Activated naive CD4-positive, alpha-beta T cell treated with anti-CD3 and anti-CD28 coated beads for 36 hours (primary cell): Measurements from ENCODE around the gene SACS. TPM values are rescaled to one million over a fixed set of nuclear protein-coding genes. Genes with fewer than 3 reads are reported as not detected.
"Not testable (repeated sequence)": the region's sequence is repeated elsewhere in the genome, so short reads cannot be mapped to it uniquely, and the experiment has no call there.

ENCODE experiments used
- CTCF ChIA-PET: fragments of 350-600 bp; sonication (Branson Sonifier 250); formaldehyde crosslinking; loops from one replicate; lab custom pipeline; 2021; ENCODE audit warnings: antibody characterized with exemption; lab: Charles Lee
- DNase-seq: peaks from one replicate; pipeline ENCODE4 v3.0.0-alpha.2; 2020
- H3K27ac Mint-ChIP-seq: one replicate; pipeline ENCODE4 v1.8.0; 2021; ENCODE audit warnings: mild to moderate bottlenecking, mixed read lengths
- H3K27me3 Mint-ChIP-seq: one replicate; pipeline ENCODE4 v1.8.0; 2021; ENCODE audit warnings: low read depth, mixed read lengths
- H3K36me3 Mint-ChIP-seq: one replicate; pipeline ENCODE4 v1.8.0; 2021; ENCODE audit warnings: low read depth, mixed read lengths
- H3K4me1 Mint-ChIP-seq: one replicate; pipeline ENCODE4 v1.8.0; 2021; ENCODE audit warnings: low read depth, mixed read lengths
- H3K4me3 Mint-ChIP-seq: one replicate; pipeline ENCODE4 v1.8.0; 2021; ENCODE audit warnings: mild to moderate bottlenecking, moderate library complexity, mixed read lengths
- H3K9me3 Mint-ChIP-seq: one replicate; pipeline ENCODE4 v1.8.0; 2021; ENCODE audit warnings: mixed read lengths
- intact Hi-C: fragments of 100-400 bp; cut with micrococcal nuclease; formaldehyde crosslinking; loops from one replicate; pipeline ENCODE4 v1.15.1; 2023
- total RNA-seq, 2 experiments: library from RNA; stranded (reverse); gene quantifications; one replicate each; pipeline ENCODE4 v1.2.3, GENCODE V29; 2021

The SACS gene
- total RNA-seq, 2 experiments from 2014 or later: 26.1 to 30.8 TPM

GRCh38 chr13:23449398-23450162 lies 16.1 kb upstream of the SACS start:
- CTCF ChIA-PET: interaction anchor here (0.6 kb wide), 1 partner anchor 396 kb away, joined by 3 read pairs; no protein-coding TSS in a partner anchor
- Mint-ChIP-seq H3K9me3 (no peaks in the 10 kb centered on the region), H3K27ac (no peak overlapping the region), H3K4me3 (no peak overlapping the region), H3K36me3 (no peaks in the 10 kb centered on the region), H3K4me1 (peaks cover 2% of the 10 kb centered on the region), H3K27me3 (peaks cover 2% of the 10 kb centered on the region)
- DNase-seq: no peak
- intact Hi-C loops: no loop called here

GRCh38 chr13:23447927-23448326 lies 14.4 kb upstream of the SACS start:
- H3K4me1 Mint-ChIP-seq: peaks cover 2% of the 10 kb centered on the region
- no peak overlapping the region for H3K27ac Mint-ChIP-seq
- H3K4me3 Mint-ChIP-seq: no peak overlapping the region
- CTCF ChIA-PET: no interaction called here
- DNase-seq: no peak
- H3K27me3 Mint-ChIP-seq: no peaks in the 10 kb centered on the region
- no peaks in the 10 kb centered on the region for H3K9me3 Mint-ChIP-seq
- intact Hi-C loops: no loop called here
- no peaks in the 10 kb centered on the region for H3K36me3 Mint-ChIP-seq

GRCh38 chr13:23445794-23446193 lies 12.3 kb upstream of the SACS start:
- Mint-ChIP-seq H3K27me3 (no peaks in the 10 kb centered on the region), H3K4me3 (no peak overlapping the region), H3K36me3 (no peaks in the 10 kb centered on the region), H3K27ac (no peak overlapping the region), H3K9me3 (no peaks in the 10 kb centered on the region), H3K4me1 (peaks cover 2% of the 10 kb centered on the region)
- CTCF ChIA-PET: no interaction called here
- no peak for DNase-seq
- intact Hi-C loops: no loop called here

GRCh38 chr13:23443878-23444277 lies 10.4 kb upstream of the SACS start:
- Mint-ChIP-seq H3K27ac (no peak overlapping the region), H3K4me3 (no peak overlapping the region), H3K4me1 (no peaks in the 10 kb centered on the region), H3K9me3 (no peaks in the 10 kb centered on the region), H3K36me3 (no peaks in the 10 kb centered on the region), H3K27me3 (no peaks in the 10 kb centered on the region)
- DNase-seq: no peak
- CTCF ChIA-PET: interaction anchor here (0.9 kb wide), 1 partner anchor 11 kb away, joined by 4 read pairs; no protein-coding TSS in a partner anchor
- intact Hi-C loops: no loop called here

- no peaks in the 10 kb centered on the region for H3K4me1 Mint-ChIP-seq
- CTCF ChIA-PET: interaction anchor here (0.9 kb wide), 1 partner anchor 12 kb away, joined by 4 read pairs; no protein-coding TSS in a partner anchor
- no peak for DNase-seq
- no peaks in the 10 kb centered on the region for H3K27me3 Mint-ChIP-seq
- H3K36me3 Mint-ChIP-seq: no peaks in the 10 kb centered on the region
- no peaks in the 10 kb centered on the region for H3K9me3 Mint-ChIP-seq
- intact Hi-C loops: no loop called here
- no peak overlapping the region for H3K27ac Mint-ChIP-seq
- H3K4me3 Mint-ChIP-seq: no peak overlapping the region
These were observed 9.6 kb upstream of the SACS start for GRCh38 chr13:23443110-23443509.

GRCh38 chr13:23440821-23441618 lies 7.5 kb upstream of the SACS start:
- Mint-ChIP-seq H3K36me3 (no peaks in the 10 kb centered on the region), H3K27me3 (peaks cover 4% of the 10 kb centered on the region), H3K9me3 (no peaks in the 10 kb centered on the region), H3K4me3 (no peak overlapping the region), H3K27ac (no peak overlapping the region), H3K4me1 (no peaks in the 10 kb centered on the region)
- CTCF ChIA-PET: no interaction called here
- intact Hi-C loops: no loop called here
- DNase-seq: no peak

GRCh38 chr13:23440324-23440723 lies 6.8 kb upstream of the SACS start:
- H3K4me1 Mint-ChIP-seq, intact Hi-C loops, H3K27me3 Mint-ChIP-seq, H3K9me3 Mint-ChIP-seq, H3K27ac Mint-ChIP-seq, H3K4me3 Mint-ChIP-seq, DNase-seq, H3K36me3 Mint-ChIP-seq: not testable (repeated sequence)
- CTCF ChIA-PET: interaction anchor here (0.7 kb wide), 1 partner anchor 408 kb away, joined by 3 read pairs; no protein-coding TSS in a partner anchor

- CTCF ChIA-PET: no interaction called here
- H3K27me3 Mint-ChIP-seq: peaks cover 10% of the 10 kb centered on the region
- no peak for DNase-seq
- H3K9me3 Mint-ChIP-seq: no peaks in the 10 kb centered on the region
- intact Hi-C loops: no loop called here
- H3K36me3 Mint-ChIP-seq: no peaks in the 10 kb centered on the region
- H3K27ac Mint-ChIP-seq: no peak overlapping the region
- H3K4me3 Mint-ChIP-seq: no peak overlapping the region
- peaks cover 2% of the 10 kb centered on the region for H3K4me1 Mint-ChIP-seq
These were observed 4.4 kb upstream of the SACS start for GRCh38 chr13:23437916-23438315.

- intact Hi-C loops: no loop called here
- Mint-ChIP-seq H3K9me3 (no peaks in the 10 kb centered on the region), H3K36me3 (no peaks in the 10 kb centered on the region), H3K4me3 (no peak overlapping the region), H3K27ac (no peak overlapping the region), H3K4me1 (peaks cover 2% of the 10 kb centered on the region), H3K27me3 (peaks cover 17% of the 10 kb centered on the region)
- CTCF ChIA-PET: no interaction called here
- DNase-seq: no peak
These were observed 3.2 kb upstream of the SACS start for GRCh38 chr13:23436680-23437079.

- CTCF ChIA-PET: interaction anchor here (0.7 kb wide), 1 partner anchor 105 kb away, joined by 5 read pairs; no protein-coding TSS in a partner anchor
- peaks cover 23% of the 10 kb centered on the region for H3K27me3 Mint-ChIP-seq
- no peaks in the 10 kb centered on the region for H3K9me3 Mint-ChIP-seq
- DNase-seq: no peak
- peaks cover 2% of the 10 kb centered on the region for H3K4me1 Mint-ChIP-seq
- no peak overlapping the region for H3K4me3 Mint-ChIP-seq
- no peak overlapping the region for H3K27ac Mint-ChIP-seq
- no peaks in the 10 kb centered on the region for H3K36me3 Mint-ChIP-seq
- intact Hi-C loops: no loop called here
These were observed 989 bp upstream of the SACS start for GRCh38 chr13:23434491-23434890.

GRCh38 chr13:23432626-23433025 lies 876 bp downstream of the SACS start:
- intact Hi-C loops: no loop called here
- Mint-ChIP-seq H3K27ac (no peak overlapping the region), H3K27me3 (peaks cover 23% of the 10 kb centered on the region), H3K4me3 (no peak overlapping the region), H3K36me3 (no peaks in the 10 kb centered on the region), H3K4me1 (peaks cover 2% of the 10 kb centered on the region), H3K9me3 (no peaks in the 10 kb centered on the region)
- DNase-seq: no peak
- CTCF ChIA-PET: no interaction called here

GRCh38 chr13:23430664-23431063 lies 2.8 kb downstream of the SACS start:
- Mint-ChIP-seq H3K4me3 (no peak overlapping the region), H3K27me3 (peaks cover 19% of the 10 kb centered on the region), H3K4me1 (peaks cover 4% of the 10 kb centered on the region), H3K36me3 (no peaks in the 10 kb centered on the region), H3K9me3 (no peaks in the 10 kb centered on the region), H3K27ac (no peak overlapping the region)
- intact Hi-C loops: no loop called here
- CTCF ChIA-PET: no interaction called here
- no peak for DNase-seq
